Neuron (in vitro differentiated cells): ENCODE data around the gene BTN1A1.

Experiments used
- H2AFZ ChIP-seq: one replicate; pipeline ENCODE4 v1.6.1; 2013; ENCODE audit warnings: low read depth, mild to moderate bottlenecking, inconsistent platforms, low read length, moderate library complexity
- H3K27me3 ChIP-seq: one replicate; pipeline ENCODE4 v1.6.1; 2013; ENCODE audit warnings: low read length; ENCODE audit not compliant: insufficient read depth
- H3K36me3 ChIP-seq: one replicate; pipeline ENCODE4 v1.6.1; 2013; ENCODE audit warnings: low read length; ENCODE audit not compliant: insufficient read depth
- H3K4me1 ChIP-seq: one replicate; pipeline ENCODE4 v1.6.1; 2013; ENCODE audit warnings: low read length; ENCODE audit not compliant: insufficient read depth
- H3K4me3 ChIP-seq: 2 replicates; pipeline ENCODE4 v1.5.1; 2013; ENCODE audit warnings: mild to moderate bottlenecking, low read length, moderate library complexity
- H3K9me3 ChIP-seq: one replicate; pipeline ENCODE4 v1.6.1; 2013; ENCODE audit warnings: low read length

BTN1A1 gene

GRCh38 chr6:26555505-26556262, 55.6 kb downstream of the BTN1A1 start:
- Histone ChIP-seq H3K36me3 (no peaks in the 10 kb centered on the region), H3K4me1 (peaks cover 20% of the 10 kb centered on the region), H3K27me3 (no peaks in the 10 kb centered on the region), H3K4me3 (peak overlapping the region; percentile 60), H2AFZ (peak overlapping the region; percentile 40), H3K9me3 (no peaks in the 10 kb centered on the region)

GRCh38 chr6:26556263-26557070, 56.4 kb downstream of the BTN1A1 start:
- Histone ChIP-seq H3K27me3 (no peaks in the 10 kb centered on the region), H2AFZ (peak overlapping the region; percentile 40), H3K4me3 (peak overlapping the region; percentile 60), H3K9me3 (no peaks in the 10 kb centered on the region), H3K36me3 (no peaks in the 10 kb centered on the region), H3K4me1 (peaks cover 20% of the 10 kb centered on the region)
